SIG-M5 treated with dmso at 0.1 percent for 504 hours (cell line): ENCODE measurements around the gene PODXL2.

ENCODE experiments used
- DNase-seq: peaks from one replicate; lab custom pipeline; 2025; ENCODE audit not compliant: unreplicated experiment; lab: John Stamatoyannopoulos, UW

Gene PODXL2

DNA sequence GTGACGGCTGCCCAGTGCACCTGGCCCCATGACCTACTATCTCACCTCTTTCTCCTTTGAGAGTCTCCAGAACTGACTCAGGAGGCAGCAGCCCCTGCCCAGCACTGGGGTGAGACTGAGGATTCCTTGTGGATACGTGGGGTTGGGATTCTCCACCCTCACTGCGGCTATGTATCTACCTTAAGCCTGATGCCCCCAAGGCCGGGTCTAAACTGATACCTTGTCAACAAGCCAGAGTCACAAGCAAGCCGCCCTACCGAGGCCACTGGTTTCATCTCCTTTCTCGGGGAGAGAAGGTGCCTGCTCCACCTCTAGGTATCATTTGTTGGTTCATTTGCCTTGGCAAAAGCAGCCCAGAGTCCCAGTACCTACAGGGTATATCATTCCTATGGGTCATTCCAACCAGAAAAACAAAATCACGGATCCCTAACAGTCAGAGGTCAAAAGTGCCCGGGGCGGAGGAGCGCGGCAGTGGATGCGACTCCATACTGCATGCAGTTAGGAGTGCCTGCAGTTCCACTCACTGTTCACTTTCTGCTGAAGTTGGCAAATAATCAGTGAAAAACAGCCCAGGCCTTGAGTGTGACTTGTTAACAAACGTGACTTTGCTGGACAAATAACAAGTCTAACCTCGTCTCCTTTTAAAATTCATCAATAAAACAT lies 91.3 kb downstream of the PODXL2 start:
- no peak for DNase-seq

DNA sequence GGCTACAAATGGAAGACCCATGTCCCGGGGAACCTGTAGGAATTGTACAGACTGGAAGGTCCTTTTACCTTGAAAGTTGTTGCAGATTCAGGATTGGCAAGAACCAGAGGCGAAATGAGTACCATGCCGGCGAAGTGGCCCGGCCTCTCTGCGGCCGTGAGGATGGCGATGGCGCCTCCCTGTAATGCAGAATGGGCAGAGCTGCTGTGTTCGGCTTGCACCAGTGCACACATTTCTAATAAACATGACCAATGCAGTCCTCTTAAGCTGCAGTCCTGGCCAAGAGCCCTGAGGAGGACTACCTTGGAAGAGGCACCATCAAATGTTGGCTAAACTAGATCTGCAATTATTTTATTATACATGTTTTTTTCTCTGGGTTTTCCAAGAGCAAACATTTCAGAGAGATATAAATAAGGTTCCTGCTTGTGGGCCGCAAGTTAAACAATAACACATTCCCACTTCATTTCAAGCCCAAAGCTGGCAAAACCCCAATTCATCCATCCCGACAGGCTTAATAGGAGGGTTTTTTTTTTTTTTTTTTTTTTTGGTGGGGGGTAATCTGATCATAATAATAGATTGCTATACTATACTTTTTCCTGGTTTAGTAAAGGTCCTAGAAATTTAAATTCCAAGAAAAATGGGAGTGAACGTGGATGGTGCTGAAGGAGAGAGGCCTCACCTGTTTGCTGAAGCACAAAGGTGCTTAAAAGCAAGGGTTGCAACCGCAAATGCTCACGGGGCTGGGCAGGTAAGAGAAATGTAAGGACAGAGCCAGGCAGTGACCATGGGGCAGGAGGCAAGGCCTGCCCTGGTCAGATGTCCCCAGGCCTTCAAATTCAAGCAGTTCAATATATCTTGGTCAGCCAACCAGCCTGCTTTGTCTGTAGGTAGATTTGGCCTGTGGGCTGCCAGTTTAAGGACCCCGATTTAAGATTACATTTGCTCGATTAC lies 92.3 kb downstream of the PODXL2 start:
- DNase-seq, result no peak

DNA sequence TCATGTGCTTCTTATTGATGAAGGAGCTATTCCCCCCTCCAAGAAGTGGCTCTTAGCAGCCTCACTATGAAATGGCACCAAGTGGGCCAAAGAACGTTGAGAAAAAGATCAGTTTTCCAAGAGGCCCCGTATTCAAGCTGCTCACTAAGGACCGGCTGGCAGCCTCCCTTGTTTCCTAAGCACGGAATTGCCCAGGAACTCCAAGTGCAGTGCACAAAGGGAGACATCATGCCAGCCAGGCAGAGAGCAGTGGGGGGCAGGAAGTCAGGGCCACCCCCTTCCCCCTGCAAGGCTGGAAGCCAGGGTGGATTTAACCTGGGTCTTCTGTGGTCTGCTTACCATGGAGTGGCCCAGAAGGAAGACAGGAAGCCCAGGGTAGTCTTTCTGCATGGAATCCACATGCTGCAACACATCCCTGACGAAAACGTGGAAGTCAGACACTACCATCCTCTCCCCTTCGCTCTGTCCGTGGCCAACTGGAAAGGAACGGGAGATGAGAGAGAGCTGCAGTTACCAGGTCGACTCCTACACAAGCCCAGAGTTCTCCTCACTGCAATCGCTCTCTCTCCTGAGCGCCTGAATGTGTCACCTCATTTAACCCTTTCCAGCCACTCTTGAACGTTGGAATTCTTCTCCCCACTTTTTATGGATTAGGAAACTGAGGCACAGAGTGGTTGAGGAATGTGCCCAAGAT lies 93.3 kb downstream of the PODXL2 start:
- no peak for DNase-seq
